ENCODE data around the gene FBXL13.
A peak's percentile ranks its signal among the peaks of the same experiment; 100 is the strongest.
"Not testable (repeated sequence)": the region's sequence is repeated elsewhere in the genome, so short reads cannot be mapped to it uniquely, and the experiment has no call there.

The FBXL13 gene

DNA sequence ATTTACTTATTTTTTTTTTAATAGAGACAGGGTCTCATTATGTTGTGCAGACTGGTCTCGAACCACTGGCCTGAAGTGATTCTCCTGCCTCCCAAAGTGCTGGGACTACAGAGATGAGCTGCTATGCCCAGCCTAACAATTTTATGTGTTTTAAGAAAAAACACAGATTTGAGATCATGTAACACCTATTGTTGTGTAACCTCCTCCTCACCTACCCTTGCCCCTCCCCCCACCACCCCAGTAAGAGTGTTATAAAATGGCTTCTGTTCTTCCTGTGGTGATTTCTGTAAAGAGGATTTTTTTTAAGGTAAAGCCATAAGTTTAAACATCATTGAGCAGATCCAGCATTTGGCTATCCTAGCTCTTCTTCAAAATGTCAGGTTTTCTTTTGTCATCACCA is 7.9 kb upstream of the FBXL13 start:
- TF ChIP-seq, protein P1, sequence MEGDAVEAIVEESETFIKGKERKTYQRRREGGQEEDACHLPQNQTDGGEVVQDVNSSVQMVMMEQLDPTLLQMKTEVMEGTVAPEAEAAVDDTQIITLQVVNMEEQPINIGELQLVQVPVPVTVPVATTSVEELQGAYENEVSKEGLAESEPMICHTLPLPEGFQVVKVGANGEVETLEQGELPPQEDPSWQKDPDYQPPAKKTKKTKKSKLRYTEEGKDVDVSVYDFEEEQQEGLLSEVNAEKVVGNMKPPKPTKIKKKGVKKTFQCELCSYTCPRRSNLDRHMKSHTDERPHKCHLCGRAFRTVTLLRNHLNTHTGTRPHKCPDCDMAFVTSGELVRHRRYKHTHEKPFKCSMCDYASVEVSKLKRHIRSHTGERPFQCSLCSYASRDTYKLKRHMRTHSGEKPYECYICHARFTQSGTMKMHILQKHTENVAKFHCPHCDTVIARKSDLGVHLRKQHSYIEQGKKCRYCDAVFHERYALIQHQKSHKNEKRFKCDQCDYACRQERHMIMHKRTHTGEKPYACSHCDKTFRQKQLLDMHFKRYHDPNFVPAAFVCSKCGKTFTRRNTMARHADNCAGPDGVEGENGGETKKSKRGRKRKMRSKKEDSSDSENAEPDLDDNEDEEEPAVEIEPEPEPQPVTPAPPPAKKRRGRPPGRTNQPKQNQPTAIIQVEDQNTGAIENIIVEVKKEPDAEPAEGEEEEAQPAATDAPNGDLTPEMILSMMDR (IDR thresholded peaks at IDR 0.05; ENCODE audit: control insufficient read depth, extremely low read depth, insufficient read depth), result no peak
- no peak for DNase-seq (ENCODE audit: low read depth)
- no peak overlapping the region for H3K4me3 ChIP-seq (ENCODE audit: low read depth, low read length)

DNA sequence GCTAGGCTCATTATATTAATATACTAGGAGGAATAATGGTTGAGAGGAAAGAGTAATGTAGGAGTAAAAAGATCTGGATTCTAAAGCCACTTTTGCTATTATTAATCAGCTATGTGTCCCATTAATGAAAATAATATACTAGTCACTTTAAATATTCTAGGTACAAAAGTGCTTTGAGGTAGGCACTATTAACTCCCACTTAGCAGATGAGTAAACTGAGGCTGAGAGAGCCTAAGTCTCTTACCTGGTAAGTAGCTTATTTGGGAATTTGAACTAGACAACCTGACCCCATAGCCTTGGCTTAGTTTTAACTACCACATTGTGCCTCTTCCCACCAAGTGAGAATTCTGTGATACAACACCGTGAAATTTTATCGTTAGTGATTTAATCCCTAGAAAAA is 6.3 kb upstream of the FBXL13 start:
- no peak for DNase-seq (ENCODE audit: low read depth)
- no peak overlapping the region for H3K4me3 ChIP-seq (ENCODE audit: low read depth, low read length)
- TF ChIP-seq, protein P1 (IDR thresholded peaks at IDR 0.05; ENCODE audit: control insufficient read depth, extremely low read depth, insufficient read depth), result no peak

DNA sequence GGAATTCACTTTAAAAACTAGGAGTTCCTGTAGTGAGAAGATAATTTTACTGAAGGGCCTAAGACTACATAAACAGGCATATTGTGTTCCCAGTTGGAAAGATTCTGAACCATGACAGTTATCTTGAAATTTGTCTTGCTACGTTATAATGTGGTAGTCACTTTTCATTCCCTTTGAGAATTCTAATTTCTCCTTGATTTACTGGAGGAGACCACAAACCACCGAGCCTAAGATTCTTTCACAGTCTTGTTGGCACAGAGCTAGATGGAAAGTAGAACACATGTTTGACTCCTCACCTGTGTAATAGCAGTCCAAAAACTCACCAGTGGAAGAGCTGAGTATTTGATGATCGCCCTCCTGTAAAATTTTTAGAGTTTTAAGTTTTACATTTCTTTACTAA is 5.2 kb upstream of the FBXL13 start:
- TF ChIP-seq, protein P1 (IDR thresholded peaks at IDR 0.05; ENCODE audit: control insufficient read depth, extremely low read depth, insufficient read depth), result no peak
- DNase-seq (ENCODE audit: low read depth), result no peak
- no peak overlapping the region for H3K4me3 ChIP-seq (ENCODE audit: low read depth, low read length)

DNA sequence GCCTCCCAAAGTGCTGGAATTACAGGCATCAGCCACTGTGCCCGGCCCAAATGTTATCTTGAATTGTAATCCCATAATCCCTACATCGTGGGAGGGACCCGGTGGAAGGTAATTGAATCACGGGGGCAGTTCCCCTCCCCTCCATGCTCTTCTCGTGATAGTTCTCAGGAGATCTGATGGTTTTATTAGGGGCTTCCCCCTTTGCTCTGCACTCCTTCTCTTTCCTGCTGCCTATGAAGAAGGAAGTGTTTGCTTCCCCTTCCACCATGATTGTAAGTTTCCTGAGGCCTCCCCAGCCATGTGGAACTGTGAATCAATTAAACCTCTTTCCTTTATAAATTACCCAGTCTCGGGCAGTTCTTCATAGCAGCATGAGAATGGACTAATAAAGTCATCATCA is 3.6 kb upstream of the FBXL13 start:
- not testable (repeated sequence) for DNase-seq (ENCODE audit: low read depth); H3K4me3 ChIP-seq (ENCODE audit: low read depth, low read length)

DNA sequence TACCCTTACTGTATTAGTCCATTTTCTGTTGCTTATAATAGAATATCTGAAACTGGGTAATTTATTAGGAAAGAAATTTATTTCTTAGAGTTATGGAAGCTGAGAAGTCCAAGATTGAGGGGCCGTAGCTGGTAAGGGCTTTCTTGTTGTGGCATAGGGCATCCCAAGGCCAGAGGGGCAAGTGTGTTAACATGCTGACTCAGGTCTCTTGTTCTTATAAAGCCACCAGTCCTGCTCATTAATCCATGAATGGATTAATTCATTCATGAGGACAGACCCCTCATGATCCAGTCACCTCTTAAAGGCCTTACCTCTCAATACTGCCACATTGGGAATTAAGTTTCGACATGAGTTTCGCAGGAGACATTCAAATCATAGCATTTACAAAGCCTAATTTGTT is 2.7 kb upstream of the FBXL13 start:
- H3K4me3 ChIP-seq (ENCODE audit: low read depth, low read length), result no peak overlapping the region
- TF ChIP-seq, protein P1 (IDR thresholded peaks at IDR 0.05; ENCODE audit: control insufficient read depth, extremely low read depth, insufficient read depth), result no peak
- no peak for DNase-seq (ENCODE audit: low read depth)

DNA sequence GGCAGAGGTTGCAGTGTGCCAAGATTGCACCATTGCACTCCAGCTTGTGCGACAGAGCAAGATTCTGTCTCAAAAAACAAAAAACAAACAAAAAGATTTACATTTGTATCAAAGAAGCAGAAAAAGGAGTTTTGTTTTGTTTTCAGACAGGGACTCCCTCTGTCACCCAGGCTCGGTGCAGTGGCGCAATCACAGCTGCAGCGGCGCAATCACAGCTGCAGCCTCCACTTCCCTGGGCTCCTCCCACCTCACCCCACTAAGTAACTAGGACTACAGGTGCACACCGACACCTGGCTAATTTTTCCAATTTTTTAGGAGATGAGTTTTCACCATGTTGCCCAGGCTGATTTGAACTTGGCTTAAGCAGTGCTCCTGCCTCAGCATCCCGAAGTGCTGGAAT is 2.2 kb upstream of the FBXL13 start:
- TF ChIP-seq, protein P1 (IDR thresholded peaks at IDR 0.05; ENCODE audit: control insufficient read depth, extremely low read depth, insufficient read depth), result no peak
- H3K4me3 ChIP-seq (ENCODE audit: low read depth, low read length), result no peak overlapping the region
- no peak for DNase-seq (ENCODE audit: low read depth)

DNA sequence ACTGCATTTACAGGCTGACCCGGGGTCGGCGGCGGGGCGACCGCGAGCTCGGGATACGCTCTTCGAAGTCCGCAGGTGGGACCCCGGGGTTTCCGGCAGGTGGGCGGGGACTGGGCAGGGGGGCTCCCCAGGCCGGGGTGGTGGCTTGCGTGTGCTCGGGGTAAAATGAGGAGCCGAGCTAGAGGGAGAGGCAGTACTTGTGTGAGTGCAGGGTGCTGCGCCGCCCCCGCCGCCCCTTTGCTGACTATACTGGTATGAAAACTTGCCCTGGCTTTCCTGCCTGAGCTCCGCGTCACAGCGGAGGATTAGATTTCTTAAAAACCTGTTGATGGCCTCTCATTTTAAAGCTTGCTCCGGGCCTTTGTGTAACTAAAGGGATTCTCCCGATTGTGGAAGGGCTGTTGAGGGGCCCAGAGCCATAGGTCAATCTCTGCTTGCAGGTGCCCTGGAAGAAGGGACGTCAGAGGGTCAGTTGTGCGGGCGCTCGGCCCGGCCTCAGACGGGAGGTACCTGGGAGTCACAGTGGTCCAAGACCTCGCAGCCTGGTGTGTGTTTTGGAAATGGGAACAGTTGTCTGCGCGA is 832 bp upstream of the FBXL13 start:
- DNase-seq (ENCODE audit: low read depth), result no peak
- H3K4me3 ChIP-seq (ENCODE audit: low read depth, low read length), result peak overlapping the region; percentile 90
- TF ChIP-seq, protein P1 (IDR thresholded peaks at IDR 0.05; ENCODE audit: control insufficient read depth, extremely low read depth, insufficient read depth), result no peak
